A549 (cell line): Measurements from ENCODE around the gene UBAC2. TPM values are rescaled to one million over a fixed set of nuclear protein-coding genes. Genes with fewer than 3 reads are reported as not detected.

Source experiments
- ATAC-seq, 2 experiments: fragments of 200-7000 bp in 1 of 2; fragments of >200 bp in 1 of 2; cut with Nextera tagmentation in 1 of 2; cut with Tn5 transposase in 1 of 2; 3 replicates each; pipeline versions ENCODE4 v1.8.0 to v1.9.1; 2018 to 2020; ENCODE audit warnings: mild to moderate bottlenecking in 1 of 2, moderate library complexity in 1 of 2
- CTCF ChIA-PET: fragments of 300-600 bp; sonication (Branson Sonifier 250); formaldehyde crosslinking; extraction: SDS; loops from one replicate; lab custom pipeline; 2021; ENCODE audit warnings: antibody characterized with exemption, inconsistent platforms; lab: Yijun Ruan, JAX
- POLR2A ChIA-PET: fragments of 350-600 bp; formaldehyde crosslinking; extraction: SDS; loops from one replicate; lab custom pipeline; 2021; ENCODE audit warnings: antibody characterized with exemption, inconsistent platforms; lab: Yijun Ruan, JAX
- DNase-seq, 2 experiments: peaks; one replicate each; pipeline versions ENCODE4 v3.0.0 to v3.0.0-alpha.2; 2011 to 2016; ENCODE audit warnings: low read depth in 1 of 2, low spot score in 1 of 2
- FAIRE-seq: peaks from 2 replicates; lab custom pipeline; 2011; peaks lifted over from hg19 to GRCh38; lab: Jason Lieb, UNC
- H3K27ac ChIP-seq, 2 experiments: fragments of >200 bp; sonication (Bioruptor Twin); formaldehyde crosslinking; 3 replicates each; pipeline ENCODE4 v1.5.1; 2016 to 2017
- H3K4me1 ChIP-seq: fragments of >200 bp; sonication (Bioruptor Twin); formaldehyde crosslinking; 3 replicates; pipeline ENCODE4 v1.6.1; 2016
- H3K4me2 ChIP-seq: fragments of >200 bp; sonication (Bioruptor Twin); formaldehyde crosslinking; 3 replicates; pipeline ENCODE4 v1.6.1; 2016
- H3K4me3 ChIP-seq: fragments of >200 bp; sonication (Bioruptor Twin); formaldehyde crosslinking; 3 replicates; pipeline ENCODE4 v1.5.1; 2016
- H3K9me3 ChIP-seq: fragments of >200 bp; sonication (Bioruptor Twin); formaldehyde crosslinking; 3 replicates; pipeline ENCODE4 v1.6.1; 2016
- CBX2 ChIP-seq: fragments of 200-600 bp; sonication (generic); IDR thresholded peaks from 2 replicates; pipeline ENCODE4 v1.6.1; 2016; ENCODE audit warnings: low read depth, mild to moderate bottlenecking, borderline replicate concordance
- CBX8 ChIP-seq: fragments of 200-600 bp; sonication (generic); IDR thresholded peaks from 2 replicates; pipeline ENCODE4 v1.6.1; 2016
- EHF ChIP-seq: fragments of 250-450 bp; sonication (Bioruptor Pico); IDR thresholded peaks from 2 replicates; pipeline ENCODE4 v1.5.0; 2020; ENCODE audit warnings: mild to moderate bottlenecking
- EP300 ChIP-seq, 2 experiments: fragments of >200 bp; sonication (Bioruptor Twin); formaldehyde crosslinking; IDR thresholded peaks; 2 replicates in 1 of 2; 3 replicates in 1 of 2; pipeline ENCODE4 v1.6.1; 2016 to 2017
- HEYL ChIP-seq: fragments of 250-450 bp; sonication (Bioruptor Pico); IDR thresholded peaks from 2 replicates; pipeline ENCODE4 v1.8.0; 2021; ENCODE audit warnings: mild to moderate bottlenecking, moderate library complexity
- HOXB5 ChIP-seq: fragments of 250-450 bp; sonication (Bioruptor Pico); IDR thresholded peaks from 2 replicates; pipeline ENCODE4 v1.5.0; 2020; ENCODE audit warnings: mild to moderate bottlenecking, moderate library complexity
- JUN ChIP-seq, 2 experiments: fragments of >200 bp; sonication (Bioruptor Twin); formaldehyde crosslinking; IDR thresholded peaks; 2 replicates in 1 of 2; 3 replicates in 1 of 2; pipeline ENCODE4 v1.6.1; 2016 to 2017
- JUNB ChIP-seq: fragments of >200 bp; sonication (Bioruptor Twin); formaldehyde crosslinking; IDR thresholded peaks from 2 replicates; pipeline ENCODE4 v1.6.1; 2016
- KDM1A ChIP-seq: fragments of 200-600 bp; sonication (generic); IDR thresholded peaks from 2 replicates; pipeline ENCODE4 v1.6.1; 2016; ENCODE audit warnings: low read depth, mild to moderate bottlenecking
- MAFK ChIP-seq: fragments of 450-650 bp; IDR thresholded peaks from 2 replicates; pipeline ENCODE4 v1.6.1; 2014; ENCODE audit not compliant: partially characterized antibody
- MYC ChIP-seq: IDR thresholded peaks from 2 replicates; pipeline ENCODE4 v1.6.1; 2012; ENCODE audit warnings: mild to moderate bottlenecking, inconsistent platforms, low read length, improper control_type of control experiment, borderline replicate concordance
- NFE2L2 ChIP-seq: fragments of 150-350 bp; conservative IDR thresholded peaks from 2 replicates; pipeline ENCODE4 v1.6.1; 2014; ENCODE audit warnings: low read length
- NPAS2 ChIP-seq: fragments of 250-450 bp; sonication (Bioruptor Pico); IDR thresholded peaks from 2 replicates; pipeline ENCODE4 v1.8.0; 2022; ENCODE audit warnings: mild to moderate bottlenecking, moderate library complexity, borderline replicate concordance
- NR3C1 ChIP-seq: fragments of >200 bp; sonication (Bioruptor Twin); formaldehyde crosslinking; IDR thresholded peaks from 3 replicates; pipeline ENCODE4 v1.6.1; 2017
- PHF8 ChIP-seq: fragments of 200-600 bp; sonication (generic); IDR thresholded peaks from 2 replicates; pipeline ENCODE4 v1.6.1; 2016; ENCODE audit warnings: low read depth, mild to moderate bottlenecking, antibody characterized with exemption, moderate library complexity, borderline replicate concordance
- POLR2A ChIP-seq: IDR thresholded peaks from 2 replicates; pipeline ENCODE4 v1.6.1; 2012; ENCODE audit warnings: mild to moderate bottlenecking, low read length
- POLR2AphosphoS2 ChIP-seq: conservative IDR thresholded peaks from 2 replicates; pipeline ENCODE4 v1.6.1; 2012; ENCODE audit warnings: low read length, improper control_type of control experiment, inconsistent platforms
- RAD21 ChIP-seq, 2 experiments: fragments of >200 bp in 1 of 2; sonication (Bioruptor Twin) in 1 of 2; formaldehyde crosslinking in 1 of 2; IDR thresholded peaks in 1 of 2; conservative IDR thresholded peaks in 1 of 2; 2 replicates in 1 of 2; 3 replicates in 1 of 2; pipeline ENCODE4 v1.6.1; 2012 to 2018; ENCODE audit warnings: inconsistent platforms in 1 of 2
- RARB ChIP-seq: fragments of 250-450 bp; sonication (Bioruptor Pico); IDR thresholded peaks from 2 replicates; pipeline ENCODE4 v1.8.0; 2021; ENCODE audit warnings: mild to moderate bottlenecking, moderate library complexity
- RNF2 ChIP-seq: fragments of 200-600 bp; sonication (generic); IDR thresholded peaks from 2 replicates; pipeline ENCODE4 v1.6.1; 2016; ENCODE audit warnings: low read depth, mild to moderate bottlenecking, antibody characterized with exemption, moderate library complexity, borderline replicate concordance
- SMC3 ChIP-seq: fragments of >200 bp; sonication (Bioruptor Twin); formaldehyde crosslinking; IDR thresholded peaks from 3 replicates; pipeline ENCODE4 v1.6.1; 2018; ENCODE audit warnings: inconsistent platforms
- SREBF2 ChIP-seq: fragments of 450-650 bp; IDR thresholded peaks from 2 replicates; pipeline ENCODE4 v1.6.1; 2014; ENCODE audit warnings: mild to moderate bottlenecking, moderate library complexity
- TFCP2L1 ChIP-seq: fragments of 250-450 bp; sonication (Bioruptor Pico); IDR thresholded peaks from 2 replicates; pipeline ENCODE4 v1.5.0; 2021; ENCODE audit warnings: mild to moderate bottlenecking
- WGBS: methylation state at CpG from one replicate; pipeline ENCODE4 v1.1.6; 2017; ENCODE audit errors: missing lambda C conversion rate; 5-methylcytosine and 5-hydroxymethylcytosine counted together
- polyA plus RNA-seq, 4 experiments: library from polyadenylated mRNA; depleted of rRNA in 3 of 4; stranded (reverse); fragments of >200 nt; fragmentation: RNase III in 1 of 4; extraction: RNeasy Plus Mini Kit Qiagen cat#74134 plus additional on column Dnase treatment in 1 of 4; gene quantifications; 2 replicates in 3 of 4; 3 replicates in 1 of 4; pipeline ENCODE4 v1.2.3, GENCODE V29; 2011 to 2017
- TF ChIP-seq, protein P1 (sequence below): IDR thresholded peaks from 2 replicates; pipeline ENCODE4 v1.6.1; 2012
- TF ChIP-seq, protein P2 (sequence below): fragments of >200 bp; sonication (Bioruptor Twin); formaldehyde crosslinking; IDR thresholded peaks from 3 replicates; pipeline ENCODE4 v1.5.1; 2016
- TF ChIP-seq, protein P3 (sequence below): IDR thresholded peaks from 2 replicates; pipeline ENCODE4 v1.6.1; 2012

The UBAC2 gene
- polyA plus RNA-seq, 2 of the 4 experiments (the other 2 are of a cell fraction): 61.6 to 103 TPM

DNA sequence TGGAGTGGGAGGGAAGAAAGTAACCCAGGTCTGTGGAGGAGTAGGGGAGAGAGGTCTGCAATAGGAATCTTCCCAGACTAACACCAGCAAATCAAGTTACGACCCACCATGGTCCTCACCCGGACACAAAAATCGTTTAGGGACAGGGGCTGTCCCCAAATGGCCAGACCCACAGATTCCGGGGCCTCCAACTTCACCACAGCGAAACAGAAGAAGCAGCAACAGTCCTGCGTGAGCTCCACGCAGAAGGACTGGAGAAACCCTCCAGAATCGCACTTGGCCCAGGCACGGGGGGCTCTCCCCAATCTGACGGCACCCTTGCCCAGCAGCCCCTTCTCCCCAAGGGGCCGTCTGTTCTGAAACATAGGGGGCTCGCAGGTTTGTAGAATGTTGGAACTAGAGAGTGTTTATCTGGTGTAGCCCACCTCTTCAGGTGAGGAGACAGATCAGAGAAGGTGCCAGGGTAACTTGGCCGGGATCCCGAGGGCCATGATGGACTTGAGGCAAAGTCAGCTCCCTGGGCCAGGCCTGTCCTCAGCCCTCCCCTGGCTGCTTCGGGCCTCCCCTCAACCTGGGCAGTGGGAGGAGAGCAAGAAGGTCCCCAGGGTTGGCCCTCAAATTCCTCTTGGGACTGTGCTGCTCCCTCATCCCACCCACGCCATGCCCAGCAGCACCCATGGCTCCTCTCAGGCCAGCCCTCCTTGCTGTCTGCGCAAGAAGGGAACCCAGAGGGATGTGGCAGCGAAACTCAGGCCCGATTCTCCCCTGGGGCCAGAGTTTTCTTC, 189.1 kb downstream of the UBAC2 start:
- FAIRE-seq (no peak), DNase-seq (no peak), ATAC-seq (no peak)
- no peaks in the 10 kb centered on the region for H3K4me1 ChIP-seq
- ChIA-PET POLR2A (no interaction called here), CTCF (interaction anchor here (1.6 to 3.1 kb wide), 3 partner anchors 8 to 120 kb away, joined by 3 to 13 read pairs (median 5); no protein-coding TSS in a partner anchor)
- no peak overlapping the region for H3K27ac ChIP-seq
- TF ChIP-seq NR3C1 (no peak), JUN (IDR thresholded peaks at IDR 0.05) (no peak), NFE2L2 (no peak), TFCP2L1 (no peak), MYC (no peak), NPAS2 (CRISPR knock-in tag) (no peak), KDM1A (no peak), MAFK (no peak), CBX8 (no peak), PHF8 (no peak), EP300 (IDR thresholded peaks at IDR 0.05) (no peak), RNF2 (no peak)
- TF ChIP-seq, protein P1, sequence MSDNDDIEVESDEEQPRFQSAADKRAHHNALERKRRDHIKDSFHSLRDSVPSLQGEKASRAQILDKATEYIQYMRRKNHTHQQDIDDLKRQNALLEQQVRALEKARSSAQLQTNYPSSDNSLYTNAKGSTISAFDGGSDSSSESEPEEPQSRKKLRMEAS: no peak
- H3K9me3 ChIP-seq: no peaks in the 10 kb centered on the region
- 84% methylated on average over 7 of the region's 19 CpGs for WGBS
- H3K4me2 ChIP-seq: no peak overlapping the region
- H3K4me3 ChIP-seq: no peak overlapping the region

GRCh38 chr13:99390601-99391000, 189.9 kb downstream of the UBAC2 start:
- H3K4me2 ChIP-seq: no peak overlapping the region
- no peak overlapping the region for H3K4me3 ChIP-seq
- H3K4me1 ChIP-seq: no peaks in the 10 kb centered on the region
- H3K9me3 ChIP-seq: no peaks in the 10 kb centered on the region
- 93% methylated on average over 10 of the region's 13 CpGs for WGBS
- no peak for DNase-seq
- POLR2A ChIA-PET: no interaction called here
- no peak for ATAC-seq
- no peak for FAIRE-seq
- TF ChIP-seq NR3C1: no peak
- no peak for TF ChIP-seq HOXB5 (CRISPR knock-in tag)
- TF ChIP-seq PHF8: no peak
- TF ChIP-seq CBX8: no peak
- TF ChIP-seq POLR2AphosphoS2: no peak
- TF ChIP-seq TFCP2L1: no peak
- TF ChIP-seq RNF2: no peak
- TF ChIP-seq, protein P1: no peak
- TF ChIP-seq SREBF2: no peak
- TF ChIP-seq JUNB: no peak
- no peak for TF ChIP-seq EHF (CRISPR knock-in tag)
- TF ChIP-seq RAD21 (conservative IDR thresholded peaks at IDR 0.05 in 1 of 2, IDR thresholded peaks at IDR 0.05 in 1 of 2): no peak
- TF ChIP-seq HEYL (CRISPR knock-in tag): no peak
- CTCF ChIA-PET: interaction anchor here (1.6 to 1.7 kb wide), 2 partner anchors 9 to 121 kb away, joined by 3 to 5 read pairs; no protein-coding TSS in a partner anchor
- no peak overlapping the region for H3K27ac ChIP-seq

DNA sequence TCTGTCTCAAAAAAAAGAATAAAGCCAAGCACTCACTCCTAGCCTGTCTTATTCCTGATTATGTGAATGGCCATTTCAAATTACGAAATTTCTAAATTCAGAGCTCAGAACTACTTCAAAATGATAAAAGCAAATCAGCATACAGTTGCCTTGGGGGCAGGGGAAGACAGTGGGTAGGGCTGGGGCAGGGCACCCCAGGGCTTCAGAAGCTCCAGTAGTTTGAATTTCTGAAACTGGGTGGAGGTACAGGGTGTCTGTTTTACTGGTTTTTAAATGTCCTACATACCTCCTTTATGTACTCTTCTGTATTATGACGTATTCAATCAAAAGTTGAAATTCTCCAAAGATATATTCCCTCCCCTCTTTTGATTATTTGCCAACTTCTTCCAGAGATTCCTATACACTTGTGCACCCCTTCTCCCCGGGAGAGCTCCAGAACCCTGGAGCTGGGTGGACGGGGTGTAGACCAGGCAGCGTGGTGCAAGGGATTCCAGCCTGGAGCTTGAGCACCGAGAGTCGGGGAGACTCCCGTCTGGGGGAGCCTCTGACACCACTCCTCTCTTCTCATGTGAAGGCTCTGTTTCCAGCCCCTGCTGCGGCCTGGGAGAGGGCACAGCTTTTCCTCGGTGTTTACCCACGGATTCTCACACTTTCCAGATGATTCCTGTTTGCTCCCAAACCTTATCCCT, 191.3 kb downstream of the UBAC2 start:
- ATAC-seq: no peak
- ChIA-PET CTCF (interaction anchor here (1.2 kb wide), 1 partner anchor 45 kb away, joined by 4 read pairs; no protein-coding TSS in a partner anchor), POLR2A (no interaction called here)

More for the DNA sequence above, 191.3 kb downstream of the UBAC2 start:
- no peak overlapping the region for H3K4me3 ChIP-seq
- no peak overlapping the region for H3K4me2 ChIP-seq
- DNase-seq: no peak
- FAIRE-seq: no peak
- no peaks in the 10 kb centered on the region for H3K9me3 ChIP-seq
- WGBS: 75% methylated on average over 11 of the region's 11 CpGs
- no peak overlapping the region for H3K27ac ChIP-seq
- TF ChIP-seq, protein P2, sequence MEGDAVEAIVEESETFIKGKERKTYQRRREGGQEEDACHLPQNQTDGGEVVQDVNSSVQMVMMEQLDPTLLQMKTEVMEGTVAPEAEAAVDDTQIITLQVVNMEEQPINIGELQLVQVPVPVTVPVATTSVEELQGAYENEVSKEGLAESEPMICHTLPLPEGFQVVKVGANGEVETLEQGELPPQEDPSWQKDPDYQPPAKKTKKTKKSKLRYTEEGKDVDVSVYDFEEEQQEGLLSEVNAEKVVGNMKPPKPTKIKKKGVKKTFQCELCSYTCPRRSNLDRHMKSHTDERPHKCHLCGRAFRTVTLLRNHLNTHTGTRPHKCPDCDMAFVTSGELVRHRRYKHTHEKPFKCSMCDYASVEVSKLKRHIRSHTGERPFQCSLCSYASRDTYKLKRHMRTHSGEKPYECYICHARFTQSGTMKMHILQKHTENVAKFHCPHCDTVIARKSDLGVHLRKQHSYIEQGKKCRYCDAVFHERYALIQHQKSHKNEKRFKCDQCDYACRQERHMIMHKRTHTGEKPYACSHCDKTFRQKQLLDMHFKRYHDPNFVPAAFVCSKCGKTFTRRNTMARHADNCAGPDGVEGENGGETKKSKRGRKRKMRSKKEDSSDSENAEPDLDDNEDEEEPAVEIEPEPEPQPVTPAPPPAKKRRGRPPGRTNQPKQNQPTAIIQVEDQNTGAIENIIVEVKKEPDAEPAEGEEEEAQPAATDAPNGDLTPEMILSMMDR: no peak
- TF ChIP-seq CBX2 (no peak), POLR2A (no peak), SMC3 (no peak), MAFK (no peak), RARB (CRISPR knock-in tag) (no peak), EHF (CRISPR knock-in tag) (no peak)
- TF ChIP-seq, protein P3, sequence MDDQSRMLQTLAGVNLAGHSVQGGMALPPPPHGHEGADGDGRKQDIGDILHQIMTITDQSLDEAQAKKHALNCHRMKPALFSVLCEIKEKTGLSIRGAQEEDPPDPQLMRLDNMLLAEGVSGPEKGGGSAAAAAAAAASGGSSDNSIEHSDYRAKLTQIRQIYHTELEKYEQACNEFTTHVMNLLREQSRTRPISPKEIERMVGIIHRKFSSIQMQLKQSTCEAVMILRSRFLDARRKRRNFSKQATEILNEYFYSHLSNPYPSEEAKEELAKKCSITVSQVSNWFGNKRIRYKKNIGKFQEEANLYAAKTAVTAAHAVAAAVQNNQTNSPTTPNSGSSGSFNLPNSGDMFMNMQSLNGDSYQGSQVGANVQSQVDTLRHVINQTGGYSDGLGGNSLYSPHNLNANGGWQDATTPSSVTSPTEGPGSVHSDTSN: no peak
- no peaks in the 10 kb centered on the region for H3K4me1 ChIP-seq
